GM12891 (cell line): ENCODE measurements around the gene EGFL8.
A peak's percentile ranks its signal among the peaks of the same experiment; 100 is the strongest.

Experiments
- DNase-seq: peaks from one replicate; pipeline ENCODE4 v3.0.0; 2011; ENCODE audit warnings: low spot score; ENCODE audit not compliant: insufficient read length
- FAIRE-seq: peaks from 2 replicates; lab custom pipeline; 2011; peaks lifted over from hg19 to GRCh38; lab: Jason Lieb, UNC
- PAX5 ChIP-seq: IDR thresholded peaks from 2 replicates; pipeline ENCODE4 v1.6.1; 2011; ENCODE audit warnings: low read length, moderate library complexity, mild to moderate bottlenecking; ENCODE audit not compliant: insufficient read depth, severe bottlenecking
- POLR2A ChIP-seq: IDR thresholded peaks from 2 replicates; pipeline ENCODE4 v1.6.1; 2011; ENCODE audit warnings: low read depth, low read length, control low read depth
- POLR2AphosphoS5 ChIP-seq: IDR thresholded peaks from 2 replicates; pipeline ENCODE4 v1.6.1; 2011; ENCODE audit warnings: low read depth, low read length, control low read depth
- POU2F2 ChIP-seq: IDR thresholded peaks from 2 replicates; pipeline ENCODE4 v1.6.1; 2011; ENCODE audit warnings: low read depth, mild to moderate bottlenecking, control low read depth, low read length, moderate library complexity
- SPI1 ChIP-seq: IDR thresholded peaks from 2 replicates; pipeline ENCODE4 v1.6.1; 2011; ENCODE audit warnings: low read depth, low read length, control low read depth
- TAF1 ChIP-seq: IDR thresholded peaks from 2 replicates; pipeline ENCODE4 v1.6.1; 2011; ENCODE audit warnings: low read depth, low read length, control low read depth

The EGFL8 gene

GRCh38 chr6:32147401-32148132 is 16.8 kb upstream of the EGFL8 start:
- TF ChIP-seq POU2F2: no peak
- TF ChIP-seq TAF1: no peak
- TF ChIP-seq POLR2A: no peak
- no peak for TF ChIP-seq PAX5
- no peak for TF ChIP-seq POLR2AphosphoS5
- TF ChIP-seq SPI1: no peak
- DNase-seq (no peak), FAIRE-seq (no peak)

GRCh38 chr6:32148289-32149091 is 15.9 kb upstream of the EGFL8 start:
- DNase-seq (no peak), FAIRE-seq (no peak)
- TF ChIP-seq POLR2A (no peak), POU2F2 (no peak), TAF1 (no peak), POLR2AphosphoS5 (no peak), SPI1 (no peak), PAX5 (no peak)

- FAIRE-seq (no peak), DNase-seq (no peak)
- TF ChIP-seq TAF1 (no peak), POLR2AphosphoS5 (no peak), POU2F2 (no peak), SPI1 (no peak), POLR2A (no peak), PAX5 (no peak)
Measured at GRCh38 chr6:32149092-32149755, 15.2 kb upstream of the EGFL8 start.

- TF ChIP-seq POLR2A (no peak), PAX5 (no peak), SPI1 (no peak), POLR2AphosphoS5 (no peak), TAF1 (no peak), POU2F2 (no peak)
- FAIRE-seq: no peak
Measured at GRCh38 chr6:32149932-32150870, 14.2 kb upstream of the EGFL8 start.

GRCh38 chr6:32151181-32151862 is 13.1 kb upstream of the EGFL8 start:
- TF ChIP-seq TAF1: no peak
- no peak for TF ChIP-seq POU2F2
- TF ChIP-seq SPI1: no peak
- TF ChIP-seq POLR2AphosphoS5: no peak
- TF ChIP-seq PAX5: no peak
- no peak for TF ChIP-seq POLR2A
- DNase-seq: no peak
- FAIRE-seq: no peak

More at GRCh38 chr6:32149932-32150870, 14.2 kb upstream of the EGFL8 start:
- no peak for DNase-seq

GRCh38 chr6:32151863-32152768 is 12.3 kb upstream of the EGFL8 start, which contains the start of gene PRRT1:
Gene PRRT1 (minus strand): TSS chr6:32151939. CDS start chr6:32151827, 112 bp downstream.
- FAIRE-seq (no peak), DNase-seq (no peak)
- TF ChIP-seq SPI1 (0 out of 2 replicates have a peak, but pooled peaks have one; percentile 24), POLR2A (no peak), POU2F2 (no peak), TAF1 (no peak), PAX5 (no peak), POLR2AphosphoS5 (no peak)

- TF ChIP-seq TAF1 (no peak), PAX5 (no peak), POLR2A (no peak), POLR2AphosphoS5 (no peak), POU2F2 (no peak), SPI1 (no peak)
- FAIRE-seq (no peak), DNase-seq (no peak)
Measured at GRCh38 chr6:32152769-32153563, 11.4 kb upstream of the EGFL8 start.
